Measurements from ENCODE around the gene WWOX.

DNA sequence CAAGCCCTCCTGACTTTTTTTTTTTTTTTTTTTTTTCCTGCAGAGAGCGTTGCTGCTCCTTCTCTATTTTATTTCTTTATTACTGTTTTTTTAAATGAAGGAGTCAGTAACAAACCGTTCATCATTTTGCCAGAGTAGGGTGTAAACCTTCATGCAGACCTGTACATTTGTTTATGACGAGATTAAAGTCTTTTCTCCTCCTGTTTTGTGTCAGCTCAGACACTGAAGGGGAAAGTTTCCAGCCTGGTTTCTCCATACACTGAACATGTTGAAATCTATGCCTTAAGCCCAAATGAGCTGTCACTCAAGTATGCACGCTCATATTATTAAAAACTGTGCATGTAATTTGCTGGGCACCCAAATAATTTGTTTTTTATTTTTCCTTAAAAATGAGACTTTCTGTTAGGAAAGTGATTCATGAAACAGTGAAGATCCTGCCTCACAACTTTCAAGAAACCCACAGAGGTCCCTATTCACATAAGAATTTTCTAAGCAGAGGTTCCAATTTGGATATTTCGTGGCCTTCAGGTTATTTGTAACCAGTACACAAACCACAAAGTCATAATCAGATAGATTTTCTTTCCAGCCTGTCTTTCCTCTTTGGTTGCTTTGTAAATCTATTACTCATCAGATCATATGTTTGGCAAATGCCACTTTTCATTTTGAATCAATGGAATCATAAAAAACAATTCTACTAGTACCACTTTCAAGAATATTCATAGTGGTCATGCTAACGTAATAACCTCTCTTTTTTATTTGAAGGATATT lies 800.8 kb downstream of the WWOX start:
- TF ChIP-seq, protein P1, sequence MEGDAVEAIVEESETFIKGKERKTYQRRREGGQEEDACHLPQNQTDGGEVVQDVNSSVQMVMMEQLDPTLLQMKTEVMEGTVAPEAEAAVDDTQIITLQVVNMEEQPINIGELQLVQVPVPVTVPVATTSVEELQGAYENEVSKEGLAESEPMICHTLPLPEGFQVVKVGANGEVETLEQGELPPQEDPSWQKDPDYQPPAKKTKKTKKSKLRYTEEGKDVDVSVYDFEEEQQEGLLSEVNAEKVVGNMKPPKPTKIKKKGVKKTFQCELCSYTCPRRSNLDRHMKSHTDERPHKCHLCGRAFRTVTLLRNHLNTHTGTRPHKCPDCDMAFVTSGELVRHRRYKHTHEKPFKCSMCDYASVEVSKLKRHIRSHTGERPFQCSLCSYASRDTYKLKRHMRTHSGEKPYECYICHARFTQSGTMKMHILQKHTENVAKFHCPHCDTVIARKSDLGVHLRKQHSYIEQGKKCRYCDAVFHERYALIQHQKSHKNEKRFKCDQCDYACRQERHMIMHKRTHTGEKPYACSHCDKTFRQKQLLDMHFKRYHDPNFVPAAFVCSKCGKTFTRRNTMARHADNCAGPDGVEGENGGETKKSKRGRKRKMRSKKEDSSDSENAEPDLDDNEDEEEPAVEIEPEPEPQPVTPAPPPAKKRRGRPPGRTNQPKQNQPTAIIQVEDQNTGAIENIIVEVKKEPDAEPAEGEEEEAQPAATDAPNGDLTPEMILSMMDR (IDR thresholded peaks at IDR 0.05; ENCODE audit: borderline replicate concordance, extremely low read depth, low read length, poor library complexity, severe bottlenecking): no peak
- no peak for TF ChIP-seq EZH2 (IDR thresholded peaks at IDR 0.05; ENCODE audit: borderline replicate concordance, low read depth, low read length, severe bottlenecking)
